Heart right ventricle (tissue), 16 donors: ENCODE results near the gene SEZ6. TPM values are rescaled to one million over a fixed set of nuclear protein-coding genes. Genes with fewer than 3 reads are reported as not detected.

Source experiments
- ATAC-seq, 8 donors: fragments of 200-7000 bp; cut with Tn5 transposase; one replicate each; pipeline ENCODE4 v1.9.1; 2020; ENCODE audit warnings: mild to moderate bottlenecking in 8 of 8, moderate library complexity in 8 of 8, moderate number of reproducible peaks in 1 of 8
- DNase-seq, 2 donors: peaks; one replicate each; pipeline ENCODE4 v3.0.0-alpha.2; 2020
- H3K27ac ChIP-seq, 10 donors: fragments of 200-600 bp; sonication (generic) in 2 of 10; one replicate each; pipeline versions ENCODE4 v1.5.0 to v1.8.0; 2020 to 2022; ENCODE audit warnings: mild to moderate bottlenecking in 3 of 10
- H3K27me3 ChIP-seq, 7 donors: fragments of 200-600 bp; one replicate each; pipeline ENCODE4 v1.8.0; 2021 to 2022; ENCODE audit warnings: mild to moderate bottlenecking in 2 of 7
- H3K36me3 ChIP-seq, 9 donors: fragments of 200-600 bp; sonication (generic) in 1 of 9; one replicate each; pipeline versions ENCODE4 v1.5.0 to v1.8.0; 2020 to 2022; ENCODE audit warnings: mild to moderate bottlenecking in 2 of 9
- H3K4me1 ChIP-seq, 9 donors: fragments of 200-600 bp; sonication (generic) in 1 of 9; one replicate each; pipeline versions ENCODE4 v1.5.0 to v1.8.0; 2020 to 2022; ENCODE audit warnings: mild to moderate bottlenecking in 4 of 9
- H3K4me3 ChIP-seq, 10 donors: fragments of 200-600 bp; sonication (generic) in 2 of 10; one replicate each; pipeline versions ENCODE4 v1.5.0 to v1.8.0; 2020 to 2022; ENCODE audit warnings: mild to moderate bottlenecking in 7 of 10, moderate library complexity in 2 of 10
- H3K9me3 ChIP-seq, 11 donors: fragments of 200-600 bp in 10 of 11; sonication (generic) in 2 of 11; one replicate each; pipeline versions ENCODE4 v1.5.0 to v1.8.0; 2013 to 2022; ENCODE audit warnings: mild to moderate bottlenecking in 2 of 11, control low read depth in 1 of 11, moderate library complexity in 1 of 11
- CTCF ChIP-seq, 9 donors: fragments of 200-600 bp; sonication (generic) in 2 of 9; IDR thresholded peaks; one replicate each; pipeline versions ENCODE4 v1.5.0 to v1.8.0; 2021 to 2022; ENCODE audit warnings: antibody characterized with exemption in 9 of 9, mild to moderate bottlenecking in 5 of 9, moderate library complexity in 1 of 9
- WGBS, 2 donors: extraction: QIAGEN DNeasy Blood & Tissue Kit; methylation state at CpG; one replicate each; pipeline ENCODE4 v1.1.7; 2013; ENCODE audit warnings: inconsistent platforms in 1 of 2; 5-methylcytosine and 5-hydroxymethylcytosine counted together
- intact Hi-C, 10 donors: fragments of 100-400 bp; cut with DNase I; formaldehyde crosslinking; loops; one replicate each; pipeline versions ENCODE4 v1.11.1 to v1.14.2; 2022
- polyA plus RNA-seq, 2 donors: library from polyadenylated mRNA; stranded (reverse); fragments of 200-250 nt; gene quantifications; one replicate each; pipeline ENCODE4 v1.2.3, GENCODE V29; 2013
- total RNA-seq, 10 donors: library from RNA; stranded (reverse); fragmentation: NEBNext Ultra II Directional in 3 of 10; extraction: Animal tissue kit (Norgen Biotek cat#: 25700) in 3 of 10; gene quantifications; one replicate each; pipeline versions ENCODE4 v1.2.1 to v1.2.4, GENCODE V29; 2021 to 2023
- donor health status: Arrhythmogenic right ventricular cardiomyopathy.
- donor health status: ischemic (EF 13 %, LVEDD 7.1; RV severe dilation, severe dysfunction).
- donor health status: healthy with polysubstance abuse.
- donor health status: DM: no; HTN: yes; CAD: no.
- donor health status: DM: no; HTN: no; CAD: no.
- donor health status: ischemic (EF 25% LVEDD 6.9; RV normal size, moderate dysfunction).
- donor health status: ischemic (EF 25% LVEDD 5.7; RV mildly dilated, moderate dysfunction).
- donor health status: healthy.
- donor health status: DM: yes; HTN: yes; CAD: no.
- donor health status: Ischemic cardiomyopathy.
- donor health status: ischemic (EF 35%, LVEDD 5.7; RV mildly dilated, moderate dysfunction).
- donor health status: nonischemic (EF 11% LVEDD 7.7; RV severe dilation, severe dysfunction).
- donor health status: DM: yes; HTN: yes; CAD: no.
- donor health status: PGD.
- donor health status: ischemic (EF 29% LVEDD 5.4; RV normal size, mild dysfunction).
- donor health status: nonischemic (EF 23%, LVEDD 6.1; RV moderate dilation, normal function).

Gene SEZ6
- total and polyA plus RNA-seq, 12 donors, result not detected

- Histone ChIP-seq H3K36me3 (no peaks in the 10 kb centered on the region), H3K4me1 (peaks cover 0 to 20% (median 9%) of the 10 kb centered on the region in 9 donors), H3K9me3 (peaks cover 0 to 20% (median 4%) of the 10 kb centered on the region in 11 donors), H3K27me3 (peaks cover 0 to 36% (median 23%) of the 10 kb centered on the region in 7 donors), H3K4me3 (no peak overlapping the region), H3K27ac (no peak overlapping the region)
- intact Hi-C loops, result no loop called here
- ATAC-seq (no peak), DNase-seq (no peak)
- no peak for TF ChIP-seq CTCF (IDR thresholded peaks at IDR 0.05)
- WGBS, 2 donors, result 31% methylated on average over 15 of the region's 15 CpGs
Observed at GRCh38 chr17:29038085-29038795, 32.4 kb upstream of the SEZ6 start.

DNA sequence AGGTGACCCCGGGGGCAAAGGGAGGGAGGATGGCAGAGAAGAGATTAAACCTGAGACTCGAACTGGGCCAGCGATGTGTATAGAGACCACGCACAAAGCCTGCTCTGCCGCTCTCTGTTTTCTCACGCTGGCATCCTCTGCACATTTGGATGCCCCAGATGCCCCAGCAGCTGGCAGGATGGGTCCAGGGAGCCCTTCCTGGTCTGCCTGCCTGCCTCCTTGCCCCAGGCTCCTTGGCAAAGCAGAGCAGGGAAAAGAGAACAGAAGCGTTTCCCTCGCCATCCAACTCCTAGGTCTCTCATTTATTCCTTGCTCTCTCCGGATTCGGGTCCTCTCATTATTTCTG is 31.9 kb upstream of the SEZ6 start:
- no peak for ATAC-seq
- peaks cover 0 to 20% (median 4%) of the 10 kb centered on the region in 11 donors for H3K9me3 ChIP-seq
- no peak overlapping the region for H3K27ac ChIP-seq
- DNase-seq, result no peak
- WGBS, 2 donors, result 73 to 75% methylated on average over 10 of the region's 10 CpGs
- TF ChIP-seq CTCF (IDR thresholded peaks at IDR 0.05), result no peak
- no peaks in the 10 kb centered on the region for H3K36me3 ChIP-seq
- peaks cover 0 to 14% (median 4%) of the 10 kb centered on the region in 9 donors for H3K4me1 ChIP-seq
- peaks cover 0 to 35% (median 26%) of the 10 kb centered on the region in 7 donors for H3K27me3 ChIP-seq
- H3K4me3 ChIP-seq, result no peak overlapping the region
- intact Hi-C loops, result no loop called here

DNA sequence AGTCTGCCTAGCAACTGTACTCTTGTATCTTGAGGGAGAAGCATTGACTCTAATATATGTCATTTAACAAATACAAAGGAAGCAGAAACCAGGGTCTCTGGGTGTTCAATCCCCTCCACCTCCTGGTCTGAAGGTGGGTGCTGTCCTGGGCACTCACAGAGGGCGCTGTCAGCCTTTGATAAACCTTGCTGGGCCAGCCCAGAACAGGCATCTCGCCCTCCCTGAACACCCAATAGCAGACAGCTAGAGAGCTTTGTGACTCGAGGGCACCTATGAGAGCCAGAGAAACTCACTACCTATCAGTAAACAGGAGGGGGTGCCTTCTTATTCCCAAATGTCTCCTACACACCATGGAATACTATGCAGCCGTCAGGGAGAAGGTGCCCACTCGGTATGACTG is 30.8 kb upstream of the SEZ6 start:
- H3K9me3 ChIP-seq, result peaks cover 0 to 20% (median 4%) of the 10 kb centered on the region in 11 donors
- H3K27ac ChIP-seq, result no peak overlapping the region
- H3K4me1 ChIP-seq, result peaks cover 0 to 4% (median 0%) of the 10 kb centered on the region in 9 donors
- peaks cover 0 to 45% (median 35%) of the 10 kb centered on the region in 7 donors for H3K27me3 ChIP-seq
- ATAC-seq, result no peak
- H3K36me3 ChIP-seq, result no peaks in the 10 kb centered on the region
- 75 to 79% methylated on average over 5 of the region's 5 CpGs for WGBS, 2 donors
- DNase-seq, result no peak
- TF ChIP-seq CTCF (IDR thresholded peaks at IDR 0.05), result no peak
- intact Hi-C loops, result no loop called here
- H3K4me3 ChIP-seq, result no peak overlapping the region

DNA sequence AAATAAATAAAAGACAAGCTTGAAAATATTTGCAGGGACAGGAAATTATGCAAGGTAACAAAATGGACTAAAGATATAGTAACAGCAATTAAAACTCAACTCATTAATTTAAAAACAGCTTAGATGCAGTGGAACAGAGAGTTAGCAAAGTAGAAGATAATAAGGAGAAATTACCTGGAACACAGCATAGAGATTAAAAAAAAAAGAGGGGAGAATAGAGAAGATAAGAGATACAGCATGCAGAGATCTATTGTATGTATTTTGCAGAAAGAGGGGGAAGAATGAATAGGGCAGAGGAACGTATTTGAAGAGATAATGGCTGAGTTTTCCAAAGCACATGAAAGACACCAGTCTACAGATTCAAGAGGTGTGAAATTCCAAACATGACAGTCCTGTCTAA is 28.7 kb upstream of the SEZ6 start:
- no peak overlapping the region for H3K4me3 ChIP-seq
- peaks cover 0 to 65% (median 41%) of the 10 kb centered on the region in 7 donors for H3K27me3 ChIP-seq
- no peaks in the 10 kb centered on the region for H3K4me1 ChIP-seq
- WGBS, 2 donors, result 29 to 35% methylated on average over 1 of the region's 1 CpG
- no peak overlapping the region for H3K27ac ChIP-seq
- H3K9me3 ChIP-seq, result peaks cover 0 to 20% (median 4%) of the 10 kb centered on the region in 11 donors
- no peak for DNase-seq
- no peaks in the 10 kb centered on the region for H3K36me3 ChIP-seq
- intact Hi-C loops, result no loop called here
- no peak for ATAC-seq
- TF ChIP-seq CTCF (IDR thresholded peaks at IDR 0.05), result no peak
